ENCODE data around the gene RPS24.

RPS24 gene

GRCh38 chr10:78013564-78013963, 20.1 kb upstream of the RPS24 start:
- H3K27ac ChIP-seq (ENCODE audit: low read depth, low read length): no peak overlapping the region
- TF ChIP-seq CTCF (IDR thresholded peaks at IDR 0.05; ENCODE audit: low read depth, low read length, poor library complexity, severe bottlenecking): no peak
- TF ChIP-seq EZH2phosphoT487 (IDR thresholded peaks at IDR 0.05; ENCODE audit: borderline replicate concordance, low read length): no peak
- H3F3A ChIP-seq (ENCODE audit: control insufficient read depth, insufficient read depth): no peaks in the 10 kb centered on the region
- no peaks in the 10 kb centered on the region for H4K20me1 ChIP-seq (ENCODE audit: control insufficient read depth, insufficient read depth, low read depth, low read length)
- peaks cover 88% of the 10 kb centered on the region for H3K36me3 ChIP-seq (ENCODE audit: control insufficient read depth, low read length)
- H3K4me2 ChIP-seq (ENCODE audit: low read length): no peak overlapping the region
- H3K4me1 ChIP-seq (ENCODE audit: control insufficient read depth, low read length): no peaks in the 10 kb centered on the region
- no peak overlapping the region for H3K4me3 ChIP-seq (ENCODE audit: low read length)
- no peaks in the 10 kb centered on the region for H3K9me3 ChIP-seq (ENCODE audit: control insufficient read depth, insufficient read depth, low read length)
- H3K27me3 ChIP-seq (ENCODE audit: control insufficient read depth, low read length): no peaks in the 10 kb centered on the region
- H3K79me2 ChIP-seq (ENCODE audit: control insufficient read depth, low read length): no peaks in the 10 kb centered on the region
- H3K9me2 ChIP-seq (replicated peaks; ENCODE audit: control insufficient read depth, low read length): no peaks in the 10 kb centered on the region

- Histone ChIP-seq H3K9me3 (ENCODE audit: control insufficient read depth, insufficient read depth, low read length) (no peaks in the 10 kb centered on the region), H3K4me2 (ENCODE audit: low read length) (no peak overlapping the region), H3K9me2 (replicated peaks; ENCODE audit: control insufficient read depth, low read length) (no peaks in the 10 kb centered on the region), H3F3A (ENCODE audit: control insufficient read depth, insufficient read depth) (no peaks in the 10 kb centered on the region), H3K27ac (ENCODE audit: low read depth, low read length) (no peak overlapping the region), H3K4me3 (ENCODE audit: low read length) (no peak overlapping the region), H3K36me3 (ENCODE audit: control insufficient read depth, low read length) (peaks cover 83% of the 10 kb centered on the region), H3K27me3 (ENCODE audit: control insufficient read depth, low read length) (no peaks in the 10 kb centered on the region), H3K4me1 (ENCODE audit: control insufficient read depth, low read length) (no peaks in the 10 kb centered on the region), H3K79me2 (ENCODE audit: control insufficient read depth, low read length) (no peaks in the 10 kb centered on the region), H4K20me1 (ENCODE audit: control insufficient read depth, insufficient read depth, low read depth, low read length) (no peaks in the 10 kb centered on the region)
- TF ChIP-seq EZH2phosphoT487 (IDR thresholded peaks at IDR 0.05; ENCODE audit: borderline replicate concordance, low read length): no peak
These were observed 18.1 kb upstream of the RPS24 start for GRCh38 chr10:78015546-78015945.

- H3K27me3 ChIP-seq (ENCODE audit: control insufficient read depth, low read length): no peaks in the 10 kb centered on the region
- no peaks in the 10 kb centered on the region for H4K20me1 ChIP-seq (ENCODE audit: control insufficient read depth, insufficient read depth, low read depth, low read length)
- no peak overlapping the region for H3K4me3 ChIP-seq (ENCODE audit: low read length)
- H3K9me3 ChIP-seq (ENCODE audit: control insufficient read depth, insufficient read depth, low read length): no peaks in the 10 kb centered on the region
- no peaks in the 10 kb centered on the region for H3K79me2 ChIP-seq (ENCODE audit: control insufficient read depth, low read length)
- no peaks in the 10 kb centered on the region for H3K4me1 ChIP-seq (ENCODE audit: control insufficient read depth, low read length)
- H3K9me2 ChIP-seq (replicated peaks; ENCODE audit: control insufficient read depth, low read length): no peaks in the 10 kb centered on the region
- no peak overlapping the region for H3K4me2 ChIP-seq (ENCODE audit: low read length)
- no peak for TF ChIP-seq EZH2phosphoT487 (IDR thresholded peaks at IDR 0.05; ENCODE audit: borderline replicate concordance, low read length)
- TF ChIP-seq CTCF (IDR thresholded peaks at IDR 0.05; ENCODE audit: low read depth, low read length, poor library complexity, severe bottlenecking): no peak
- peaks cover 82% of the 10 kb centered on the region for H3K36me3 ChIP-seq (ENCODE audit: control insufficient read depth, low read length)
- no peaks in the 10 kb centered on the region for H3F3A ChIP-seq (ENCODE audit: control insufficient read depth, insufficient read depth)
- no peak overlapping the region for H3K27ac ChIP-seq (ENCODE audit: low read depth, low read length)
These were observed 15.8 kb upstream of the RPS24 start for GRCh38 chr10:78017856-78018255.

- Histone ChIP-seq H4K20me1 (ENCODE audit: control insufficient read depth, insufficient read depth, low read depth, low read length) (no peaks in the 10 kb centered on the region), H3K4me3 (ENCODE audit: low read length) (no peak overlapping the region), H3K27me3 (ENCODE audit: control insufficient read depth, low read length) (no peaks in the 10 kb centered on the region), H3F3A (ENCODE audit: control insufficient read depth, insufficient read depth) (no peaks in the 10 kb centered on the region), H3K9me3 (ENCODE audit: control insufficient read depth, insufficient read depth, low read length) (no peaks in the 10 kb centered on the region), H3K9me2 (replicated peaks; ENCODE audit: control insufficient read depth, low read length) (no peaks in the 10 kb centered on the region), H3K4me1 (ENCODE audit: control insufficient read depth, low read length) (no peaks in the 10 kb centered on the region), H3K27ac (ENCODE audit: low read depth, low read length) (no peak overlapping the region), H3K4me2 (ENCODE audit: low read length) (no peak overlapping the region), H3K79me2 (ENCODE audit: control insufficient read depth, low read length) (no peaks in the 10 kb centered on the region), H3K36me3 (ENCODE audit: control insufficient read depth, low read length) (peaks cover 81% of the 10 kb centered on the region)
- no peak for TF ChIP-seq EZH2phosphoT487 (IDR thresholded peaks at IDR 0.05; ENCODE audit: borderline replicate concordance, low read length)
- TF ChIP-seq CTCF (IDR thresholded peaks at IDR 0.05; ENCODE audit: low read depth, low read length, poor library complexity, severe bottlenecking): no peak
These were observed 14.4 kb upstream of the RPS24 start for GRCh38 chr10:78019264-78019663.
